SKM-1 (cell line): ENCODE results near the gene KCNQ1.

Experiments
- DNase-seq: peaks from one replicate; lab custom pipeline; 2025; ENCODE audit not compliant: unreplicated experiment; lab: John Stamatoyannopoulos, UW

Gene KCNQ1

DNA sequence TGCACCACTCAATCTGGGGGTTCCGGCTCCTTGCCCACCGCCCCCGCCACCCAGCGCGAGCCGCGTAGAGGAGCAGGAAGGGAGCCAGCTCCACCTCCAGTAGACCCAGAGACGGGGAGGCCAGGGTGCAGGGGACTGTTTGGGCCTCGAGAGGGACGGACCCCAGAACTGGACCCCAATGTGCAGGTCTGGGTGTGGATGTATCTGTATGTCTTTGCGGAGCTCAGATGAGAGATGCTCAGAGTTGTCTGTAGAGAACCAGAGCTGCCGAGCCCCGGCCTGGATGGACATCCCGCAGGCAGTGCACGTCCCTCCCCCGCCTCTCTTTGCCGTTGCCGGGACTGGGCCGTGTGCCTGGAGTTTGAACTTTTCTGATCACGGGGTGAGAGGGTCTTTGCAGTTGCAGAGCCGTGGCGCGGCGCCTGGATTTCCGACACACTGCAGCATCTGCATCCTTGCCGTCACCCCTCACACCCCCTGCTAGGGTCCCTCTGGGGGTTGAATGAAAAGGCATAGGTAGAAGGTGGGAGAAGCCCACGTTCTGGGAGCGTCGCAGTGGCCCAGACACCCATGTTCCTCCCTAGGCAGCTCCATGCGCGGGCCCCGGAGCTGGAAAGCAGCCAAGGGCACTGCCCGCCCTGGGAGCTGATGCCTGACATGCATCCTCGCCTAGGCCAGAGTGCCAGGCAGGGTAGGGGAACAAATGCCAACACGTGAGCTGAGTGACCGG, 105.2 kb downstream of the KCNQ1 start:
- no peak for DNase-seq

DNA sequence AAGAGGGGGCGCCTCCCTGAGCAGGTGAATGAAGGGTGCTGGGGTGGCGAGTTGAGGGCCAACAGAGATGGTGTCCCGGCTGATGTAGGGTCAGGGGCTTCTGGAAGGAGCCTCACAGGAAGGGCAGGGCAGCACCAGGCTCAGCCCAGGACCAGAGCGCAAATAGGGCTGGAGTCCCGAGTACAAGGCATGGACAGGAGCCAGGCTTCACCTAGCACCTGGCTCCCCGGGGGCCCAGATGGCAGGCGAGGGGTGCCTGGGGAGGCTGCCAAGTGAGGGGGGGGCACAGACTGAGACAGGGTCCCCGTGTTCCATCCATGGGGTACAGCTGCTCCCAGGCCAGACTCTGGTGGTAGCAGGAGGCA, 105.8 kb downstream of the KCNQ1 start:
- no peak for DNase-seq

DNA sequence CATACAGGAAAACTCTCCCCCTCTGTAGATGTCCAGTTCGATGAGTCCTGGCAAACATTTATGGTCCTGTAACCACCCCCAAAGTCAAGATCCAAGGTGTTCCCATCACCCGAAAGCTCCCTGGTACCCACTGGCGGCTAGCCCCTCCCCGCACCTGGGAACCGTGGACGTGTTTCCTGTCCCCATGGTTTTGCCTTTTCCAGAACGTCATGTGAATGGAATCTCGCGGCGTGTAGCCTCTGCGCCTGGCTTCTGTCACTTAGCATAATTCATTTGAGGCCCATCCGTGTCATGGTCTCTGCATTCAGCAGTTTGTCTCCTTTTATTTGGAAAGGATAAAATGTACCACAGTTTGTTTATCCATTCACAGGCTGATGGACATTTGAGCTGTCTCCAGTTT, 106.3 kb downstream of the KCNQ1 start:
- no peak for DNase-seq

DNA sequence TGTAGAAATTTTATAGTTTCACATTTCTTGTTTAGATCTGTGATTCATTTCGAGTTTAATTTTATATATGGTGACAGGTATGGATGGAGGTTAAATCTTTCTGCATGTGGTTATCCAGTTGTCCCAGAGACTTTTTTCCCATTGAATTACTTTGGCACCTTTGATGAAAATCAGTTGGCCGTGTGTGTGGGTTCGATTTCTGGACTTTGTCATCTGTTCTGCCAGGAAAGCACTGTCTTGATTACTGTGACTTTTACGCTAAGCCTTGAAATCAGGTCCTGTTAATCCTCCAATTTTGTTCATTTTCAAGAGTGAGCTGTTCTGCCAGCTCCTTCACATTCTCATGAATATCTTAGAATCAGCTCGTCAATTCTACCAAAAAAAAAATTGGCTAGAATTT, 107.4 kb downstream of the KCNQ1 start:
- no peak for DNase-seq

DNA sequence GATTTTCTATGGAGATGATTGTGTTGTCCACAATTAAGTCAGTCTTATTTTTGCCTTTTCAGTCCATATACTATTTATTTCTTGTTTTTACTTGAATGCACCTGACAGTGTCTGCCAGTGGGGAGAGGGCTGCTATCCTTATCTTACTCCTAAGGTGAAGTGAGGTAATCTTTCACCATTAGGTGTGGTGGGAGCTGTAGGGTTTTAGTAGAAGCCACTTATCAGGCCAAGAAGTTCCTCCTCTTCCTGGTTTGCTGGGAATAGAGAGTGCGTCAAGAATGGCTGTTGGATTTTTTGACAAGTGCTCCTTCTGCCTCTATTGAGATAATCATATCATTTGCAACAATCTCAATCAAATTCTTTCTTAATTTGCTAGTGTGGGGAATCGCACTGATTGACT, 108.4 kb downstream of the KCNQ1 start:
- no peak for DNase-seq

DNA sequence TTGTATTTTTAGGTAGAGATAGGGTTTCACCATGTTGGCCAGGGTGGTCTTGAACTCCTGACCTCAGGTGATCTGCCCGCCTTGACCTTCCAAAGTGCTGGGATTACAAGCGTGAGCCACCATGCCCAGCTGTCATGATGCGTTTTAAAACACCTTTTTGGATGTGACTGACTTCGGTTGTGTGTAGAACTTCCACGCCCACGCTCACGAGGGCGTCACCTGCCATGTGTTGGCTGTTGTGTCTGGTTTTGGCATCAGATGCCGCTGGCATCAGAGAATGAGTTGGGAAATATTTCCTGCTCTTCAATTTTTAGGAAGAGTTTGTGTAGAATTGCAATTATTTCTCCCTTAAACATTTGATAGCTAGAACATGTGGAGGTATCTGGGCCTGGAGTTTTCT, 109.1 kb downstream of the KCNQ1 start:
- DNase-seq, result no peak

DNA sequence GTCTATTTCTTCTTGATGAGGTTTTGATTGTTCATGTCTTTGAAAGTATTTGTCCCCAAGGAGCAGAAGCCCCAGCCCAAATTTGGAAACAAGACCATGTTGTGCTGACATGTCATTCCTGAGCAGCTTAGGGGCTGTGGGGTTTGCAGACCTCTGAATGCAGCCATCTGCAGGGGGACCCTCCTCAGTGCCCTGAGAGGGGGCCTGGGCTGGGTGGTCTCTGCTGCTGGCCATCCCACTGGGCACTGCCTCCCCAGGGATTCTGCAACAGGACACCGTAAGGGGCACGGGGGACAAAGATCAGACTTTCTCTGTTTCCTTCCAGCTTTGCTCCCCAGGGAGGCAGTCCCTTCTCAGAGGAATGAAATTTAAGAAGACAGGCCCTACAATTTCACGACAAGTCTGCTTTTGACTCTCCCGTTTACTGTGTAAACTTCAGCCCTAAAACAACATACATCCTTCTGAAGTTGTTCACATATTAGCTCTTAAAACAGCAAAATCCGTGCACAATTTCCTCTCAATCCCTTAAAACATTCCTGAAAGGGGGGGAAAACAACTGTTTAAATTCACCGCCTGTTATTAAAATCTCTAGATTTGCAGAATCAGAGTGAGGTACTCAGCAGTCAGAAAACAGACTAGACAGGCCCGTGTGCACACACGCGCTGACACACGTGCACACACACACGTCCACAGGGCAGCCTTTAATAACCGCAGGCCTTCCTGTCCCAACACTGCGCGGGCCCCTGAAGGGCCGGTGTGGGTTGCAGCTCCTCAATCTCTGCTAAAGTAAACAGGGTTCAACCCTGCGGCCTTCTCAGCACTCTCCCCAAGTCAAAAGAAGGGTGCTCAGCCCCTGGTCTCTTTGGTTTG, 109.8 kb downstream of the KCNQ1 start:
- no peak for DNase-seq

DNA sequence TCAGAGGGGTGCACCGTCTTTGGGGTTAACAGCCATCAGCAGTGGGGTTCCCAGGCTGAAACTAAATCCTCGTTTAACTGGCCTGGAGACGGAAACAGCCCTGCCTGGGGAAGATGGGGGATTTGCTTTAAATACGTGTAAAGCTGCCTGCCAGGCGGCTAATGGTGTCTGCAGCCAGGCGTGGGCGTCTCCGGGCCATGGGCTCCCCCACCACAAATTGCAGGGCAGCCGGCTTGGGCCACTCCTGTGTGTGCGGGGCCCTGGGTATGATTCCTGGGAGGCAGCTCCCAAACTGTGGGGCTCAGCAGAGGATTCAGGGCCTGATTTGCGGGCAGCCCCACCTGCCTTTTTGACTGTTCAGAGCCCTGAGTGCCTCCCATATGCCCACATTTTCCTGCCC, 110.5 kb downstream of the KCNQ1 start:
- no peak for DNase-seq

DNA sequence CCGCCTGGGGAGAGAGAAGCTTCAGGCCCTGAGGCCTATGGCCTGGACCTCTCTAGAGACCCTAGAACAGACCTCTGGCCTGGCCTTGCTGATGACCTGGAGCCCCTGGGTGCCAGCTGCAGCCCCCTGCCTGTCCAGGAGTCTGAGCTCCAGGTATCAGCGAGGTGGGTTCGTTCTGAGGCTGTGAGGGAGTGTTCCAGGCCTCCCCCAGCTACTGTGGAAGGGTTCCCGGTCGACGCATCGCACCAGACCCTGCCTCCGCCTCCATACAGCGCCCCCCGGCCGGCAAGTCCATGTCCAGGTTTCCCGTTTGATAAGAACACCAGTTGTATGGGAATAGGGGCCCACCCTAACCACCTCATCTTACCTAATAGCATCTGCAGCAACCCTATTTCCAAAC, 111.1 kb downstream of the KCNQ1 start:
- no peak for DNase-seq

DNA sequence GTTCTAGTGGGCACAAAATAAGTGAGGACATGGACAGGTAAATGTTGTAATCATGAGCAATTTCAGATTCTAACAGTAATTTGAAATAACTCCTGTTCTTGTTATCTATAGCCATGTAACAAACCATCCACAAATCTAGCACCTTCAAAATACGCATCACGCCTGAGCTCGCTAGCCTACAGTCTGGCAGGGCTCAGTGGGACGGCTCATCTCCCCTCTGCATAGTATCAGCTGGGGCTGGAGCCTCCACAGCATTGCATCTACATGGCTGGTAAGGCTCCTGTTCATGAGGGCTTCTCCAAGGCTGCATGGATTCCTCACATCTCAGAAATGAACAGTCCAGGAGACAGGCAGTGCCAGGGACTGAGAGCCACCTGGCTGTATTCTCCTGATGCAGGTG, 112.6 kb downstream of the KCNQ1 start:
- no peak for DNase-seq

DNA sequence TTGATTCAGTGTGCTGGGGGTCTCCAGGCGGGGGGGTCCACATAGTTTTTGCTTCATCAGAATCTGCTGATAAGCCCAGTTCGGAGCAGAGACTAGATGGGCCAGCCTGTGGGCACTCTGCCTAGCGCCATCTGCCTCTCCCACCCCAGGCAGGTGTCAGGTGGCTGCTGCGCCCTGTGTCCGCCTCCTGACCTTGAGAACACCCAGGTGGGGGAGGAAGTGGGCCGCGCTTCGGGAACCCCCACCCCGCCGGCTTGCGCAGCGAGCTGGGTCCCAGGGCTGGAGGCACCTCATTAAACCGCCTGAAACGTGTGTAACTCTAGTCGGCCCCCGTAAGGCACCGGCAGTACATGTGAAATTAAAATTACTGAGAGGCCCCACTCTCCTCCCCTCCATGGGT, 113.6 kb downstream of the KCNQ1 start:
- DNase-seq, result no peak

DNA sequence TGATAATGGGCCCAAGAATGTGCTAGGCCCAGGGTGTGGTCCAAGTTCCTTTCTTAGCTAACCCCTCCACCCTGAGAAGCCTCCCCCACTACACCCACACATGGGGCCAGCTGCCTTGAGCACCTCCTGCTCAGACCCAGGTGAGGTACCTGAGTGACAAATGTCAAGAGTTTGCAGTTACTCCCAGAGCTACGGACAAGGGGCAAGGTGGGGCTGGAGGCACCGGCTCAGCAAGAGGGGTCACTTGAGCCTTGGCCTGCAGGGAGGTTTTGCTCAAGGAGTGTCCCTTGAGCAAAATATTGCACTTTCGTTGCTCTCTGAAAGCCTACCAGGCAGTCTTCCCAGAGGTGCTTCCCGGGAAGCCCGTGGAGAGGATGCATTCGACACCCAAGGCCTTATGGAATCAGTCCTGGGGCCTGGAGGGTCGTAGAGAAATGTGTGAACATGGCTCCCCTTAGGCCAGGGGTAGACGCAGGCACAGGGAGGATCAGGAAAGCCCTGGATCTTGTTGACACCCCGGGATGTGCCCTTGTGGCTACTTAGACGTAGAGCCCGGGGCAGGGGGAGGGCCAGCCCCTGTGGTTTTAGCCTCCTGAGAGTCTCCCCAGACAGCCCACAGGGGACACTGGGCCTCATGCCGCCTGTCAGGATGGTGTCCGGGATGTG, 114.2 kb downstream of the KCNQ1 start:
- no peak for DNase-seq

DNA sequence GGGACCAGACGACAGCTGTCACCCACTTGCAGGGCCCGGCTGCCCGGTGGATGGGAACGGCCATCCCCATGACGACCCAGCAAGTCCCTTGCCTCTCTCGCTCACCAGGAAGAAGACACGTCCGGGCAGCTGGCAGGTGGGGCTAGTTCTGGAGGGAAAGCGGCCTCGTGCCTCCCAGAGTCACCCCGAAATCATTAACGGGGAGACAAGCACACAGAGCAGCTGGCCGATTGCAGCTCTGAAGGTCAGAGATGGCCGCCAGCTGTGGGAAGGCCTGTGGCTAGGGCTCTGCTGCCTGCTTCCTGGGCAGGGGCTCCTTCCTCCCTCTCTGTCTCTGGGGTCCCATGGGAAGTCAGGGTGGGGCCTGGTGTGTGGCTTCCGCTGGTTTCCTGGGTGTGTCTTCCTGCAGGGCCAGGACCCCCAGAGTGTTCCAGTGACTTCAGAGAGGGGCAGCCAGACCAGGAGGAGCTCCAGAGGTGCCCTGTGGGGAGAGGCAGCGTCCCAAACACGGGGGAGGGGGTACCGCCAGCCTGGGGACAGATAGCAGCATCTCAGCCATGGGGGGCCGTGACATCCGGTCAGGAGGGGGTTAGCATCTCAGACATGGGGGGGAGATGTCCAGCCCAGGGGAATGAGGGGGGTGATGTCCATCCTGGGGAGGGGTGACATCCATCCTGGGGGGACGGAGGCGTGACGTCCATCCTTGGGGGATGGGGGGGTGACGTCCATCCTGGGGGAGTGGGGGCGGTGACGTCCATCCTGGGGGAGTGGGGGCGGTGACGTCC, 114.9 kb downstream of the KCNQ1 start:
- no peak for DNase-seq

DNA sequence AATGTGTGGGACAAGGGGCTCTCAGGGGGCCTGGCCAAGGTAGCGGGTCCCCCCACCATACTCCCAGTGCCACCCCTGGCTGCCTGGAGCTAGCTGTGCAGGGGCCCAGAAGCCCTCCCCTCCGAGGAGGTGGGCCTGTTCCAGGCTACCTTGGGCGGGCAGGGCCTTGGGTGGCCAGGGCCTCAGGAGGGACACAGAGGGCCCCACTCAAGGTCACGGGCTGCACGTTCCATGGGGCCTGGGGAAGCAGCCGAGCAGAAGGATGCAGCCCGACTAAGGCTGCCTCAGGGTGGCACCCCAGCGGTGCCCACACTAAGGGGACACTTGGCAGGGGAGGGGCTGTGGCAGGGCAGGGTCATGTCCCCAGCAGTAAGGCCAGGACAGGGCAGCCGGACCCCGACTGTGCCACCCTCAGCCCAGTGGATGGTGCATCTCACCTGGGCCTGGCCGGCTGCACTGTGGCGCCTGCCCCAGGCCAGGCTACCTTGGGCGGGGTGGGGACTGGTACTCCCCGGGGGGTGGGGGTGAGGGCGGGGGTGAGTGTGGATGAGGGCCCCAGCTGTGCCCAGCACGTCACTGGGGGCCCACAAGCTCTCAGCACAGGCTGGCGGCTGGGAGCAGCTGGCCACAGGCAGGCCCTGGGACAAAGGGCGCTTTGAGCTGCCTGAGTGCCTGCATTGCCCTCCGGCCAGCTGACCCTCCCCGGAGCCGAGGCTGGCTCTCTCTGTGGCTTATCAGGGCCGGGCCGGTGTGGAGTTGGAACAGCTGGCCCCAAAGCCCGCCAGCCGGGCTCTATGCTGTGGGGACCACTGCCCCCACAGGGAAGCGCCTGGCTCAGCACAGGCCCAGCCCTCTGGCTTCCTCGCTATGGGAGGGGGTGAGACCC, 117.1 kb downstream of the KCNQ1 start:
- DNase-seq, result no peak

DNA sequence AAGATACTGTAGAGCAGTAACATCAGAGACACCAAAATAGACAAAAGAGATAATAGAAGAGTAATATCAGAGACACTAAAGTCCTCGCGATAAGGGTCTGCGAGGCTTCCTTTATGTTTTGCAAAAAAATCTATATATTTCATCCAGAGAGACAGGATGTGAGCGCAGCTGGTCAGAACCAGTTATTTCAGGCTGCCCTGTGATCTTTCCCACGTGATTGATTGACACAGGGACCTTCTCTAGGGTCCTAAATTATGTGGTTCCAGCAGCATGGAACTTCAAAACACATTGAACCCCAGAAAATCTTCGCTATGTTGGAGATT, 118.0 kb downstream of the KCNQ1 start:
- DNase-seq, result no peak

DNA sequence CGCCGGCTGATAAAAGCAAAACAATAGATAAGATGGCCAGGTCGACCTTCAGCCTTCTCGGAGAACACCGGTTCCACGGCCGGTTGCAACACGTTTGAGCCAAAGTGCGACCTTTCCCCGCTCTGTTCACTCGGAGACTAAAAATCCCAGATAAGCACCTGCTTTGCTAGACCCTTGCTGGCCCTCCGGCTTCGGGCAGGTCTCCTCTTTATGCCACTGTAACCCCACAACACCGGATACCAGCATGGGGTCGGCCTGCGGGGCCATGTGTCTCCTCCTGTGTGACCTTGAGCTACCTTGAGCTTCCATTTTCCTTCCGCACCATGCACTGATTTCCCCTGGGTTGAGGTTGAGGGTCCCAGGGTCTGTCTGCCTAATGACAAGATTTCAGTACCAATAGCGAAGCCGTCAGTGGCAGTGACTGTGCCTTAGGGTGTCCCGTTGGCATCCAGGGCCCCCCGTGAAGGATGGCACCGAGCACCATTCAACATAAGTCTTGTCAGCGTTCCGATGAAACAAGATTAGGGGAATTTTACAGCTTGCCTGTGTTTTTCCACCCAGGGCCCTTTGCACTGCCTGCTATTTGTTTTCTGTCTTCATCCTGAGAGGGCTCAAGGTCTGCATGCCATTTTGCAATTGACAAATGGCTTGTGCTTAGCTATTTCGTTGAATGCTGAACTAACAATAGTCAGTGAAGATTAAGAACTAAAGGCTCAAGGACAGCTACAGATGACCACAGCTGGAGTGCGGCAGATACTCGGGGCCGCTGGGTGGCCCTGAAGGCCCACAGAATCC, 118.6 kb downstream of the KCNQ1 start:
- DNase-seq, result no peak

DNA sequence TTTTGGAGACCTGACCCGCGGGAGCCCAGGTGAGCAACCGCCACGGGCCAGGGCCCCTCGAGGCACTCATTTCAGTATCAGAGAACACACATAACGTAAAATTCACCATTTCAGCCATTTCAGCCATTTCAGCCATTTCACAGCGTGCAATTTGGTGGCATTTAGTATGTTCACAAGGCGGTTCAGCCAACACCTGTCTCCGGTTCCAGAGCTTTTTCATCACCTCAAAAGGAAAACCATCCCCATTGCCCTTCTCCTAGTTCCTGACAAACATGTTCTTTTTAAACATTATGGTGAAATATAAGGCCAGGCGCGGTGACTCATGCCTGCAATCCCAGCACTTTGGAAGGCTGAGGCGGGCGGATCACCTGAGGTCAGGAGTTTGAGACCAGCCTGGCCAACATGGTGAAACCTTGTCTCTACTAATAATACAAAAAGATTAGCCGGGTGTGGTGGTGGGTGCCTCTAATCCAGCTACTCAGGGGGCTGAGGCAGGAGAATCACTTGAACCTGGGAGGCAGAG, 119.3 kb downstream of the KCNQ1 start:
- DNase-seq, result no peak

DNA sequence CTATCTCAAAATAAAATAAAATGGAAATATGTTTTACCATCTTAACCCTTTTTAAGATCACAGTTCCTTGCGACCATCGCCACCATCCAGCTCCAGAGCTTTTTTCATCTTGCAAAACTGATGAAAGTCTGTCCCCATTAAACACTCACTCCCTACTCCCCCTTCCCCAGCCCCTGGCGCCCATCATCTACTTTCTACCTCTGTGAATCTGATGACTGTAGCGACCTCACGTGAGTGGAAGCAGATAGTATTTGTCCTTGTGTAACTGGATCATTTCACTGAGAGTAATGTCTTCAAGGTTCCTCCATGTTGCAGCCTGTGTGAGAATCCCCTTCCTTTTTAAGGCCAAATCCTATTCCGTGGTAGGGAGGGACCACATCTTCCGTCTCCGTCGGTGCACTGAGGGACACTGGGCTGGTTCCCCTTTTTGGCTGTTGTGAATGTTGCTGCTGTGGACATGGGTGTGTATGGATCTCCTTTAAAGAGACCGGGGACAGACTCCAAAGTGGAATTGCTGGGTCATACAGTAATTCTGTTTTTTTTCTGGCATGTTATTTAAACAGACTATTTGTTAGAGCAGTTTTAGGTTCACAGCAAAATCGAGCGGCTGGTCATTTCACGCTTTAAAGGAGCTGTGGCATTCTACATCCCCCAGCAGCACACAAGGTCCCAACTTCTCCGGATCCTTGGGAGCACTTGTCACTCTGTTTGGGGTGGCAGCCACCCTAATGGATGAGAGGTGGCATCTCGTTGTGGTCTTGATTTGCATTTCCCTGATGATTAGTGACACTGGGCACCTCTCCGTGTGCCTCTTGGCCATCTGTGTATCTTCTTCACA, 120.0 kb downstream of the KCNQ1 start:
- no peak for DNase-seq
